IMR-90 (cell line): ENCODE measurements around the gene ABCC3.

Source experiments
- MAFK ChIP-seq: IDR thresholded peaks from 2 replicates; pipeline ENCODE4 v1.6.1; 2012; ENCODE audit warnings: low read depth, low read length, improper control_type of control experiment
- POLR2A ChIP-seq: IDR thresholded peaks from 2 replicates; pipeline ENCODE4 v1.6.1; 2012; ENCODE audit warnings: mild to moderate bottlenecking, low read depth, low read length
- RAD21 ChIP-seq: IDR thresholded peaks from 2 replicates; pipeline ENCODE4 v1.6.1; 2012; ENCODE audit warnings: low read length, improper control_type of control experiment
- RCOR1 ChIP-seq: IDR thresholded peaks from 2 replicates; pipeline ENCODE4 v1.6.1; 2012; ENCODE audit warnings: mild to moderate bottlenecking, low read length, improper control_type of control experiment; ENCODE audit not compliant: insufficient replicate concordance
- TF ChIP-seq, protein P1 (sequence below): conservative IDR thresholded peaks from 2 replicates; pipeline ENCODE4 v1.5.1; 2012; ENCODE audit warnings: mild to moderate bottlenecking, low read depth, low read length, improper control_type of control experiment

DNA sequence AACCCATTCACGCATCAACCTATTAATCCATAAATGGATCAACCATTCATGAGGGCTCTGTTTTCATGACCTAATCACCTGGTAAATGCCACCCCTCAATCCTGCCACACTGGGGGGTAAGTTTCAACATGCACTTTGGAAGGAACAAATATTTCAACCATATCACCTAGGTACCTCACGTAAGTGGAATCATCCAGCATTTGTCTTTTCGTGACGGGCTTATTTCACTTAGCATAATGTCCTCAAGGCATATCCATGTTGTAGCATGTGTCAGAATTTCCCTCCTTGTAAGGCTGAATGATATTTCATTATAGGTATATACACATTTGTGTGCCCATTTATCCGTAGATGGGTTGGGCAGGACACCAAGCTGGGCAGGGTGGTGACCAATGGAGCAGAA is 37.4 kb downstream of the ABCC3 start:
- TF ChIP-seq, protein P1, sequence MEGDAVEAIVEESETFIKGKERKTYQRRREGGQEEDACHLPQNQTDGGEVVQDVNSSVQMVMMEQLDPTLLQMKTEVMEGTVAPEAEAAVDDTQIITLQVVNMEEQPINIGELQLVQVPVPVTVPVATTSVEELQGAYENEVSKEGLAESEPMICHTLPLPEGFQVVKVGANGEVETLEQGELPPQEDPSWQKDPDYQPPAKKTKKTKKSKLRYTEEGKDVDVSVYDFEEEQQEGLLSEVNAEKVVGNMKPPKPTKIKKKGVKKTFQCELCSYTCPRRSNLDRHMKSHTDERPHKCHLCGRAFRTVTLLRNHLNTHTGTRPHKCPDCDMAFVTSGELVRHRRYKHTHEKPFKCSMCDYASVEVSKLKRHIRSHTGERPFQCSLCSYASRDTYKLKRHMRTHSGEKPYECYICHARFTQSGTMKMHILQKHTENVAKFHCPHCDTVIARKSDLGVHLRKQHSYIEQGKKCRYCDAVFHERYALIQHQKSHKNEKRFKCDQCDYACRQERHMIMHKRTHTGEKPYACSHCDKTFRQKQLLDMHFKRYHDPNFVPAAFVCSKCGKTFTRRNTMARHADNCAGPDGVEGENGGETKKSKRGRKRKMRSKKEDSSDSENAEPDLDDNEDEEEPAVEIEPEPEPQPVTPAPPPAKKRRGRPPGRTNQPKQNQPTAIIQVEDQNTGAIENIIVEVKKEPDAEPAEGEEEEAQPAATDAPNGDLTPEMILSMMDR = no peak
- TF ChIP-seq RAD21 (no peak), RCOR1 (no peak), POLR2A (no peak), MAFK (no peak)
